Measurements from ENCODE around the gene CHMP4B. TPM values are rescaled to one million over a fixed set of nuclear protein-coding genes. Genes with fewer than 3 reads are reported as not detected.

Gene CHMP4B
- total RNA-seq, 2 experiments from 2014 or later, result 44.2 to 49.3 TPM

GRCh38 chr20:33787253-33787891 is 23.8 kb upstream of the CHMP4B start:
- H3K36me3 ChIP-seq (ENCODE audit: insufficient read depth, low read length), result peaks cover 13% of the 10 kb centered on the region
- Mint-ChIP-seq H3K4me1 (ENCODE audit: low read depth) (peaks cover 11% of the 10 kb centered on the region), H3K36me3 (ENCODE audit: low read depth) (peaks cover 24% of the 10 kb centered on the region), H3K9me3 (no peaks in the 10 kb centered on the region), H3K4me3 (no peak overlapping the region), H3K27me3 (no peaks in the 10 kb centered on the region), H3K27ac (no peak overlapping the region)
- no peak for TF ChIP-seq CTCF (IDR thresholded peaks at IDR 0.05)
- CTCF ChIA-PET, result no interaction called here
- no peak overlapping the region for H3K4me3 ChIP-seq (ENCODE audit: low read length)
- POLR2A ChIA-PET, result interaction anchor here (1.0 kb wide), 1 partner anchor 324 kb away, joined by 3 read pairs; no protein-coding TSS in a partner anchor
- ATAC-seq (ENCODE audit: poor library complexity) (no peak), DNase-seq (no peak)
- intact Hi-C loops (cut with DNase I, micrococcal nuclease), result no loop called here
- peaks cover 14% of the 10 kb centered on the region for H3K4me1 ChIP-seq (ENCODE audit: insufficient read depth, low read length)
- no peak overlapping the region for H3K27ac ChIP-seq (ENCODE audit: low read depth in 1 of 2, low read length in 2 of 2)
- no peaks in the 10 kb centered on the region for H3K9me3 ChIP-seq (ENCODE audit: control insufficient read depth in 1 of 2, insufficient read depth in 1 of 2, low read length in 2 of 2)
- H3K27me3 ChIP-seq (ENCODE audit: control insufficient read depth in 1 of 2, insufficient read depth in 2 of 2, low read length in 2 of 2), result no peaks in the 10 kb centered on the region

- DNase-seq, result no peak
Measured at GRCh38 chr20:33788351-33789049, 22.6 kb upstream of the CHMP4B start.

GRCh38 chr20:33789109-33789857 is 21.9 kb upstream of the CHMP4B start:
- no peaks in the 10 kb centered on the region for H3K9me3 Mint-ChIP-seq
- no peak overlapping the region for H3K27ac Mint-ChIP-seq
- peaks cover 11% of the 10 kb centered on the region for H3K4me1 Mint-ChIP-seq (ENCODE audit: low read depth)
- H3K27ac ChIP-seq (ENCODE audit: low read depth in 1 of 2, low read length in 2 of 2), result no peak overlapping the region
- no peak for ATAC-seq (ENCODE audit: poor library complexity)
- ChIA-PET CTCF (no interaction called here), POLR2A (no interaction called here)
- H3K9me3 ChIP-seq (ENCODE audit: control insufficient read depth in 1 of 2, insufficient read depth in 1 of 2, low read length in 2 of 2), result no peaks in the 10 kb centered on the region
- DNase-seq, result no peak
- H3K4me3 ChIP-seq (ENCODE audit: low read length), result no peak overlapping the region
- peaks cover 17% of the 10 kb centered on the region for H3K4me1 ChIP-seq (ENCODE audit: insufficient read depth, low read length)
- no peak overlapping the region for H3K4me3 Mint-ChIP-seq
- H3K36me3 Mint-ChIP-seq (ENCODE audit: low read depth), result peaks cover 20% of the 10 kb centered on the region
- no peaks in the 10 kb centered on the region for H3K27me3 ChIP-seq (ENCODE audit: control insufficient read depth in 1 of 2, insufficient read depth in 2 of 2, low read length in 2 of 2)
- TF ChIP-seq CTCF (IDR thresholded peaks at IDR 0.05), result no peak
- H3K27me3 Mint-ChIP-seq, result no peaks in the 10 kb centered on the region
- H3K36me3 ChIP-seq (ENCODE audit: insufficient read depth, low read length), result peaks cover 13% of the 10 kb centered on the region
- intact Hi-C loops (cut with DNase I, micrococcal nuclease), result no loop called here

More at GRCh38 chr20:33788351-33789049, 22.6 kb upstream of the CHMP4B start:
- Mint-ChIP-seq H3K27me3 (no peaks in the 10 kb centered on the region), H3K36me3 (ENCODE audit: low read depth) (peaks cover 20% of the 10 kb centered on the region), H3K4me1 (ENCODE audit: low read depth) (peaks cover 11% of the 10 kb centered on the region), H3K27ac (no peak overlapping the region), H3K4me3 (no peak overlapping the region), H3K9me3 (no peaks in the 10 kb centered on the region)
- Histone ChIP-seq H3K9me3 (ENCODE audit: control insufficient read depth in 1 of 2, insufficient read depth in 1 of 2, low read length in 2 of 2) (no peaks in the 10 kb centered on the region), H3K27ac (ENCODE audit: low read depth in 1 of 2, low read length in 2 of 2) (no peak overlapping the region), H3K4me3 (ENCODE audit: low read length) (no peak overlapping the region), H3K4me1 (ENCODE audit: insufficient read depth, low read length) (peaks cover 17% of the 10 kb centered on the region), H3K27me3 (ENCODE audit: control insufficient read depth in 1 of 2, insufficient read depth in 2 of 2, low read length in 2 of 2) (no peaks in the 10 kb centered on the region), H3K36me3 (ENCODE audit: insufficient read depth, low read length) (peaks cover 13% of the 10 kb centered on the region)
- intact Hi-C loops (cut with DNase I, micrococcal nuclease), result no loop called here
- no peak for TF ChIP-seq CTCF (IDR thresholded peaks at IDR 0.05)
- POLR2A ChIA-PET, result no interaction called here
- CTCF ChIA-PET, result no interaction called here
- no peak for ATAC-seq (ENCODE audit: poor library complexity)
